GM18868 (cell line): ENCODE results near the gene MORF4L1.
A peak's percentile ranks its signal among the peaks of the same experiment; 100 is the strongest.
"Not testable (repeated sequence)": the region's sequence is repeated elsewhere in the genome, so short reads cannot be mapped to it uniquely, and the experiment has no call there.

Experiments used
- ATAC-seq: cut with Tn5 transposase; IDR thresholded peaks from one replicate; pipeline ENCODE4 v1.9.1; 2021; ENCODE audit warnings: mild to moderate bottlenecking, moderate library complexity; ENCODE audit not compliant: unreplicated experiment

The MORF4L1 gene

DNA sequence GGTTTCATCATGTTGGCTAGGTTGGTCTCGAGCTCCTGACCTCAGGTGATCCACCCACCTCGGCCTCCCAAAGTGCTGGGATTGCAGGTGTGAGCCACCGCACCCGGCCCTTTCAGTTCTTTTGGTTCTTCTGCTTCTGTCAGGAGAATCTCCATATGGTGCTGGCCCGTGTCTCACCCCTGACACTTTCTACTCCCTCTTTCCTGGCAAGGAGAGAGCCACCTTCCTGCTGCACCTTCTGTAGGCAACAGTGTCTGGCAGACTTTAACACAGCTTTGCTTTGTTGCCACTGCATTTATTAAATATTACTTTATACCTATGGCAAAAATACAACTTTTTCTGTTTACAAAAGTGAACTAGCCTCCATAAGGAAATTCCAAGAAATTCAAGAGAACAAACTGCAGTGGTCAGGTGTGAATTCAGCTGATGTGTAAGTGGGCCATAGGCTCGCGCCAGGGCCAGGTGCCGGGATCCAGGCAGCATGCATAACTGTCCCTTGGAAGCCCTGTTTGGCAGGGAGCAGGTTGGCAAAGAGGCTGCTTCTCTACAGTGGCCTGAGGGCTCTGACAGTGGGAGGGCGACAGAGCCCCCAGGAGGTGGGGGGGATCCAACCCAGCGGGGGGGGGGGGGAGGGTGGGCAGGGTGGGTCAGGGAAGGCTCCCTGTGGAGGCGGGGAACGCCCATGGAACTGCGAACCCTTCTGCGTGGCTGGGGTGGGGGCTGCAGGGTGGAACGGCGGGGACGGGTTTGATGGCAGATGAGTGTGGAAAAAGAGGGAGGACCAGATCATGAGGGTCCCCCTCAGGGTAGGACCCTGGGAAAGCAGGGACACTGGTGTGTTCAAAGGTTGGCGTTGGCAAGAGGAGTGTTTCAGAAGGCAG is 51.0 kb downstream of the MORF4L1 start:
- no peak for ATAC-seq

GRCh38 chr15:78925076-78925624 is 52.5 kb downstream of the MORF4L1 start:
- no peak for ATAC-seq

DNA sequence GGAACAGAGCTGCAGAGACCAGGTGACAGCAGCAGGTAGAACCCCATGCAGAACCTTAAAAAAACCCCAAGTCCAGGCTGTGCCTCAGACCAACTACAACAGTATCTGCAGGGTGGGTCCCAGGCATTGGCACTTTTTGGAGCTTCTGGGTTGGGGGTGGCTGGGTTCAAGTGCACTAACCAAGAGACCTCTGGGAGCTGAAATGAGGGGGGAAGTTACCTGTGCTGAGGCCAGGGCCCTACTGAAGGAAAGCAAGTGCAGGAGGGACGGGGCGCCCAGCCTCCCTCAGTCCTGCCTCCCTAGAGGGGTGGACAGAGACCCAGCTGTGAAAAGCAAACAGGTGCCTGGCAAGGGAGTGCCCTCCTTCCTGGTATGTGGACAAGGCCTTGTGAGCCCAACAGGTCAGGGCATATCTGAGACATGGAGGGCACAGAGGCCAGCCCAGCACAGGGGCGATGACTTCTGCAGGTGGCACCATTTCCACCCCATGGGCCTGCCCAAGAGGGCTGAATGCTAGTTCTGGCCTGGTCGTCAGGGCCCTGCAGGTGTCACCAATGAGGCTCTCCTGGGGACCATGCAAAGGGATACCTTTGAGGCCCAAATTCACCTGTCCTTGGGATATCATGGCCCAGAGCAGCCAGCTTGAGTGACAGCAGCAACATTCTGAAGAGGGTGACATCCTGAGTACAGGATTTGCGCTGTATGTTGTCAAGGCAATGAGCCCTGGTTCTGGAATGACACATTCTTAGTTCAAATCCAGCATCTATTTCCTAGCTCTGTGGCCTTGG is 53.5 kb downstream of the MORF4L1 start:
- no peak for ATAC-seq

DNA sequence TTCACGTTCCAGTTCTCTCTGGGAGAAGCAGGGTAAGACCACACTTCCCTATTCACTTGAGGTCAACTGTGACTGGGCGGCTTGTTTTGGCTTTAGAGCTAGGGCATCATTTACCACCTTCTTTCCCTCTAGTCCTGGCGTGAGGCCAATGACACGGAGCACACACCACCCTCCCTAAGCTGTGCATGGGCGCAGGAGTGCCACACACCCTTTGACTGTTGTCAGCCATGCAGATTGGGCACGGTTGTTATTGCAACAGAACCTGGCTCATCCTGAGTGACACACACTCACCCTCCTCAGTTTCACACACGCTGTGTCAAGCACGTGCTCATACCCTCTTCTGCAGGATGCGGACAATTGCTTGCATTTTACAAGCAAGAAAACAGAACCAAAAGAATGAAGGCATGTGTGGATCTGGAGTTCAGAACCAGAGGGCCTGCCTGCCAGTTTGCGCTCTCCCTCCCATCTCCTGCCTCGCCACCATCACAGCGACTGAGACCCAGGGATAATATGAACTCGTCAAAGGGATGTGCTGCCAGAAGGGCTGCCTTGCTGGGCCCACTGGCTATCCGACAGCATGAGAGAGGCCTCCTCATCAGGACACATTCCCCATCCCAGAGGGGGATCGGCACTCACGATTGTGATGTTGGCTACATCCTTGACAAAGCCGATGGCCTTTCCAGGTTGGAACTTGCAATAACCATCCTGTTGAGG is 54.5 kb downstream of the MORF4L1 start:
- ATAC-seq: no peak

DNA sequence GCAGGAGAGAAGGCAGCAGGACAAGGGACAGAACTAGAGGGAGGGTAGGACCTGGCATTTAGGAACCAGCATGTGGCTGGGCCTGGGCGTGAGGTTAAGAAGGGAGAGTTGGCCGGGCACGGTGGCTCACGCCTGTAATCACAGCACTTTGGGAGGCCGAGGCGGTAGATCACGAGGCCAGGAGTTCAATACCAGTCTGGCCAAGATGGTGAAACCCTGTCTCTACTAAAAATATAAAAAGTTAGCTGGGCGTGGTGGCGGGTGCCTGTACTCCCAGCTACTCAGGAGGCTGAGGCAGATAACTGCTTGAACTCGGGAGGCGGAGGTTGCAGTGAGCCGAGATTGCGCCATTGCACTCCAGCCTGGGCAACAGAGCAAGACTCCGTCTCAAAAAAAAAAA is 55.5 kb downstream of the MORF4L1 start:
- ATAC-seq: not testable (repeated sequence)

- no peak for ATAC-seq
These were observed 56.0 kb downstream of the MORF4L1 start for GRCh38 chr15:78928616-78929093.

GRCh38 chr15:78929536-78930264 is 57.0 kb downstream of the MORF4L1 start:
- ATAC-seq: no peak

DNA sequence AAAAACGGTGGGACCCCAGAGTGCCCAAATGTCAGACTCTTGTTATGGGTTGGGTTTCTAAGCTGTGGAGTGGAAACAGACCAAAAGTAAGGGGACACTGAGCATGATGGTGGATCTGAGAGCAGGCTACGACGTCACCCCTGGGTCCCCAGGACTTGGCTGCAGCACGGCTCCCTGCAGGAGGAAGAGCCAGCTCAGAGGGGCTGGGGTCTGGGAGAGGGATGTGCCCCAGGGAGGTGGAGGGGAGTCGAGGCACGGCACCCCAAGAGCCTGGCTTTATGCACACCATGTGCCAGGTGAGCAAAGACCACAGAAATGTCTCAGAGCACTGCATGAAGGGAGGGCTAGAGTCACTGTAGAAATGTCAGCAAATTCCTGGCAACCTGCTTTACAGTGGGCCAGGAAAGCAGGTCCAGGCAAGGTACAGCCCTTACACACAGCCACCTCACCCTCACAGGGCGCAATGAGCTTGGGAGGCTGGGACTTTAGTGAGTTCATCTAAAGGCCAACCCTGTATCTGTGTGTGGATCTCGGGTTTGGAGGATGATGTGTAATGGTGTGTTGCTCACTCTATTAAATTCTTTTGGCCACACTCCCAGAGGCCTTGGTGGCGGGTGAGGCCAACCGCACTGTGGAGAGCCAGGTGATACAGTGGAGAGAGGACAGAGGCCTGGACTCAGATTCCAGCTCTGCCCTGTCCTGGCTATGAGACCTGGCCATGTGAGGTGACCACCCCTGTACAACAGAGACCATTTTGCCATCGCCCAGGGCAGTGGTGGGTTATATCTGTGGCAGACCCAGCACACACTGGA is 58.1 kb downstream of the MORF4L1 start:
- ATAC-seq: no peak

GRCh38 chr15:78931439-78932257 is 59.0 kb downstream of the MORF4L1 start:
- no peak for ATAC-seq

DNA sequence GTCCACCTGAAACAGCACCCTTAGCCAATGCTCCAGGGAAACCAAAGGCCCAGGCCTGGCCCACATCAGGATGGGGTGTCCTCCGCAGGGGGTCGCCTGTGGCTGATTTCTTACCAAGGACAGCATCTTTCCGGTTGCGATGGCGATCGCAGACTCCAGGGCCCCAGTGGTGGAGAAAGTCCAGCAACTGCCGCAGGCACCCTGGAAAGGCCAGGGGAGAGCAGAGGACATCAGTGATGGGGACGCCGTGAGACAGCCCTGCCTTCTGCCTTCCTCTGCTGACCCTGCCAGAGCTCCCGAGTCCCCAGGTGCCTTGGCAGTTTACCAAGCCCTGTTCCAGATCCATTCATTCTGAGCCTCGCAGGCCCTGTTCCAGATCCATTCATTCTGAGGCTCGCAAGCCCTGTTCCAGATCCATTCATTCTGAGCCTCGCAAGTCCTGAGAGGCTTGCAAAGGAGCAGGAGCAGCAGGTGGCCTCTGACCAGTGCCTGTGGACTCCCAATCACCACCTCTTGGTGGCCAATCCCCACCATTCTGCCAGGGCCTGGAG is 59.6 kb downstream of the MORF4L1 start:
- ATAC-seq: no peak

- ATAC-seq: no peak
These were observed 60.6 kb downstream of the MORF4L1 start for GRCh38 chr15:78933187-78933822.

DNA sequence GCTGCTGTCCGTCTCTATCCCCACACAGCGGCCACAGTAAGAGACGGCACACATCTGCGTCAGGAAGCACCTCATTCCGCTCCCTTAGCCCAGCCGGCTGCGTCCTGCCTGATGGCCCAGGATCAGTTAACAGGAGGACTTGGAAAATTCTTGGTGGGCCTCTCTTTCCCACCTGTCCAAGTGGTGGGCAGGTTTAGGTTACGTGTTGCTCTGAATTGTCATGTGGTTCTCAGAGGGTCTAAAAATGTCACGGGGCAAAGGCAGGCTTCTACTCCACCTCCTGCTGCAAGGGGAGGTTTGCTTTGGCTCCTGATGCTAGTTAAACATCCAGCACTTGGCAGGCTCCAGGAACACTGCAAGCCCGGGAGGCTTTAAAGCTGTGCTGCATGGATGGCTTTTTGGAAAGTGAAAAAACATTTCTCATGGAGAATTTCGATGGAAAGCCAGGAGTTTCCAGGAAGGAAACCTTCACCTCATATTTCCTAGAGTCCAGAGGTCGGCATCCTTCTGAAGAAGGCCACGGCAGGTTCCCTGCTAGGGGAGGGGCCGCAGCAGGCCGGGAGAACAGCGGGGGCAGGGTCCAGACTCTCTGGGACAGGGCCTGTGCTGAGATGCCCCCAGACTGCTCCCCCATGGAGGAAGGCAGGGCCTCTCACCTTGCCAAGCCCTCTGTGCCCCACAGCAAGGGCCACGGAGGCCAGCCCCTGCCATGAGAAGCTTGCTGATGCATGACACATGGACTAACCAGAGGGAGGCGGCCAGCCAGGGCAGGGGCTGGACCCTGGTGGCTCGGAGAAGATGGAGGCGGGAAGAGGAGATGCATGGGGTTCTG is 61.3 kb downstream of the MORF4L1 start:
- no peak for ATAC-seq

DNA sequence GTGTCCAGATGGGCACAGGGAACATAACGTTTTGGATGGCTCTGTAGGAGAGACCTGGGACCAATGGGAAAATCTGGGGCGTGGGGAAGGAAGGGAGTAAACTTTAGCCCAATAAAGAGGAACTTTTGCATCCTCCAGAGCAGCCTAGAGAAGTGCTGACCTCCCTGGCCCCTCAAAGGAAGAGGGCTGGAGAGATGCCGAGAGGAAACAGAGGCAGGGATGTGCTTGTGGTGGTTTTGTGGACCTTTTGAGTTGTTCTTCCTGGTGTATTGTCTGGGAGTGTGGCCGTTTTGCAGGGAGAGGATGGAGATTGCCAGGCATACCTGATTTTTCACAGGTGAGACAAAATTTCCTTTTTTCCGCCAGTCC is 61.9 kb downstream of the MORF4L1 start:
- no peak for ATAC-seq

DNA sequence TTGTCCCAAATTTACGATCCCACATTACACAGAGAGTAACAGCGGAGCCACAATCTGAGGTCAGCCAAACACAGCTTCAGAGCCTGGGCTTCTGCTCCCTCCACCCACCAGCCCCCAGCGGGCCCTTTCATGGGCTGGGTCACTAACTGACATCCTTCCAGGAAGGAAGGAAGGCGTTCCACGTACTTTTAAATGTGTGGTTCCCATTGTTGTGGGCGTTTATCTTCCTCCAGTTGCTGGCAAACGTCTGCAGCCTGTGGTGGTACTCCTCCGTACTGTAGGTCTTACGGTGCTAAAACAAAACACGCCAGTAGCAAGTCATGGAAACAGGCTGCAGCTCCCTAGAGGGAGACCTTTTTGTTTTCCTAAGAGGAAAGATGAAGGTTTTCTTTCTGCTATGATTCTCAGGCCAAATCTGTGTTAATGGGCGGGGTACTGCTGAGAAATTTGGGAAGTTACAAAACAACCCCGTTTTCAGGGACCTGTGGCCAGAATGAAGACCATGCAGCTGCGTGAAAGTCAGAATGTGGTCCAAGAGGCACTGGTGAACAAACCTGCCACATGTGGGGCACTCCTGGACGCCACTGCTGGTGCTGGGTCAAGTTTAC is 64.5 kb downstream of the MORF4L1 start:
- ATAC-seq: no peak

- peak; percentile 68 for ATAC-seq
These were observed 66.2 kb downstream of the MORF4L1 start for GRCh38 chr15:78938658-78939488.

- no peak for ATAC-seq
These were observed 70.1 kb downstream of the MORF4L1 start for GRCh38 chr15:78942741-78943140.
